CD4-positive, alpha-beta T cell (primary cell): ENCODE results near the gene PCK2. TPM values are rescaled to one million over a fixed set of nuclear protein-coding genes. Genes with fewer than 3 reads are reported as not detected.
A peak's percentile ranks its signal among the peaks of the same experiment; 100 is the strongest.

ENCODE experiments used
- ATAC-seq: fragments of 200-7000 bp; cut with Tn5 transposase; one replicate; pipeline ENCODE4 v1.10.0; 2022; ENCODE audit warnings: mild to moderate bottlenecking; ENCODE audit not compliant: poor library complexity
- CTCF ChIA-PET: fragments of 350-600 bp; sonication (Branson Sonifier 250); formaldehyde crosslinking; loops from one replicate; lab custom pipeline; 2021; ENCODE audit warnings: antibody characterized with exemption, inconsistent platforms; lab: Charles Lee
- POLR2A ChIA-PET: fragments of 350-600 bp; sonication (Branson Sonifier 250); formaldehyde crosslinking; loops from one replicate; lab custom pipeline; 2021; ENCODE audit warnings: antibody characterized with exemption, inconsistent platforms; lab: Charles Lee
- DNase-seq, 14 experiments: peaks; one replicate each; pipeline ENCODE4 v3.0.0-alpha.2; 2013 to 2020; ENCODE audit warnings: mixed read lengths in 2 of 14
- H3K27ac ChIP-seq, 2 donors: one replicate each; pipeline versions ENCODE4 v1.5.1 to v1.7.0; 2013; ENCODE audit warnings: low read length in 2 of 2, low read depth in 1 of 2, mild to moderate bottlenecking in 1 of 2
- H3K27me3 ChIP-seq, 2 experiments: 1 replicate in 1 of 2; 2 replicates in 1 of 2; pipeline versions ENCODE4 v1.6.1 to v1.7.0; 2013; ENCODE audit warnings: low read length in 2 of 2, control low read depth in 1 of 2, mild to moderate bottlenecking in 1 of 2, moderate library complexity in 1 of 2; ENCODE audit not compliant: insufficient read depth in 2 of 2, control insufficient read depth in 1 of 2
- H3K36me3 ChIP-seq: one replicate; pipeline ENCODE4 v1.6.1; 2013; ENCODE audit warnings: low read length, control low read depth; ENCODE audit not compliant: insufficient read depth
- H3K4me1 ChIP-seq: one replicate; pipeline ENCODE4 v1.6.1; 2013; ENCODE audit warnings: low read length, control low read depth; ENCODE audit not compliant: insufficient read depth
- H3K4me3 ChIP-seq: one replicate; pipeline ENCODE4 v1.5.1; 2013; ENCODE audit warnings: mild to moderate bottlenecking, low read length, moderate library complexity
- H3K9me3 ChIP-seq, 2 experiments: 1 replicate in 1 of 2; 2 replicates in 1 of 2; pipeline versions ENCODE4 v1.6.1 to v1.7.0; 2013; ENCODE audit warnings: low read length in 2 of 2, mild to moderate bottlenecking in 2 of 2, control low read depth in 1 of 2, moderate library complexity in 1 of 2; ENCODE audit not compliant: control insufficient read depth in 1 of 2, insufficient read depth in 1 of 2
- H3K27ac Mint-ChIP-seq: one replicate; pipeline ENCODE4 v1.8.0; 2020; ENCODE audit warnings: mixed read lengths
- H3K27me3 Mint-ChIP-seq: one replicate; pipeline ENCODE4 v1.8.0; 2021; ENCODE audit warnings: mixed read lengths
- H3K36me3 Mint-ChIP-seq: one replicate; pipeline ENCODE4 v1.8.0; 2021; ENCODE audit warnings: low read depth, mixed read lengths
- H3K4me1 Mint-ChIP-seq: one replicate; pipeline ENCODE4 v1.8.0; 2021; ENCODE audit warnings: low read depth, mixed read lengths
- H3K4me3 Mint-ChIP-seq: one replicate; pipeline ENCODE4 v1.8.0; 2020; ENCODE audit warnings: mild to moderate bottlenecking, mixed read lengths
- H3K9me3 Mint-ChIP-seq: one replicate; pipeline ENCODE4 v1.8.0; 2020; ENCODE audit warnings: mixed read lengths
- intact Hi-C, 2 experiments: fragments of 100-400 bp; cut with DNase I in 1 of 2; cut with micrococcal nuclease in 1 of 2; formaldehyde crosslinking; loops; one replicate each; pipeline versions ENCODE4 v1.15.1 to v1.9.0; 2023 to 2025; cut with DNase I, micrococcal nuclease
- total RNA-seq, 174 experiments: library from RNA in 2 of 174; stranded (reverse) in 2 of 174; gene quantifications; one replicate each; pipeline ENCODE4 v1.2.3 and lab custom pipeline; 2021 to 2026
- TF ChIP-seq, protein P1 (sequence below): fragments of 200-600 bp; IDR thresholded peaks from one replicate; pipeline ENCODE4 v1.8.0; 2022; ENCODE audit warnings: antibody characterized with exemption, mild to moderate bottlenecking

The PCK2 gene
- total RNA-seq, 2 experiments from 2014 or later, result 5.2 to 7.4 TPM

DNA sequence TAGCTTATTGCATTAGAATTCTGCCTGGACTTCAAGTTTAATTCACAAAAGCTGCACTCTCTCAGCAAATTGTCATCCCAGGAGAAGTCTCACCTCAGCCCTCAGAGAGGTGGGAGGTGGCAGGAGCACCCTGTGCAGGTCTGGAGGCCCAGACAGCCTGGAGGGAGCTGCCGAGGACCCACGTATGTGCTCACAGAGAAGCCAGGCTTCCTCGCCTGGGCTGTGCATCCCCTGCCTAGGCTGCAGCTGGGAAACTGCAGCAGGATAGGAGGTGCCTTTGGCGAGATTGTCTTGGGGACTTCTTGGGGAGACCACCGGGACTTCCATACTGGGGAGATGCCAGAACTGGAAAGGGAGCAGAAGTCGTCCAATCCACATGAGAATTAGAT is 14.0 kb upstream of the PCK2 start:
- ATAC-seq, result no peak
- ChIA-PET POLR2A (interaction anchor here (0.6 to 5.1 kb wide), 21 partner anchors 10 to 194 kb away, joined by 3 to 89 read pairs (median 6); partner anchors contain the start of genes CARMIL3, DCAF11, IRF9 and NRL), CTCF (interaction anchor here (0.6 to 3.4 kb wide), 6 partner anchors 10 to 81 kb away, joined by 3 to 21 read pairs (median 4); partner anchors contain the start of genes EMC9 and IRF9)
- DNase-seq, result no peak
- Histone ChIP-seq H3K27me3 (no peaks in the 10 kb centered on the region), H3K27ac (no peak overlapping the region), H3K4me1 (peaks cover 21% of the 10 kb centered on the region), H3K36me3 (no peaks in the 10 kb centered on the region), H3K9me3 (no peaks in the 10 kb centered on the region), H3K4me3 (no peak overlapping the region)
- intact Hi-C loops, result no loop called here
- Mint-ChIP-seq H3K4me3 (peak overlapping the region; percentile 91), H3K27ac (peak overlapping the region; percentile 90), H3K27me3 (no peaks in the 10 kb centered on the region), H3K4me1 (peaks cover 24% of the 10 kb centered on the region), H3K36me3 (no peaks in the 10 kb centered on the region), H3K9me3 (no peaks in the 10 kb centered on the region)
- TF ChIP-seq, protein P1, sequence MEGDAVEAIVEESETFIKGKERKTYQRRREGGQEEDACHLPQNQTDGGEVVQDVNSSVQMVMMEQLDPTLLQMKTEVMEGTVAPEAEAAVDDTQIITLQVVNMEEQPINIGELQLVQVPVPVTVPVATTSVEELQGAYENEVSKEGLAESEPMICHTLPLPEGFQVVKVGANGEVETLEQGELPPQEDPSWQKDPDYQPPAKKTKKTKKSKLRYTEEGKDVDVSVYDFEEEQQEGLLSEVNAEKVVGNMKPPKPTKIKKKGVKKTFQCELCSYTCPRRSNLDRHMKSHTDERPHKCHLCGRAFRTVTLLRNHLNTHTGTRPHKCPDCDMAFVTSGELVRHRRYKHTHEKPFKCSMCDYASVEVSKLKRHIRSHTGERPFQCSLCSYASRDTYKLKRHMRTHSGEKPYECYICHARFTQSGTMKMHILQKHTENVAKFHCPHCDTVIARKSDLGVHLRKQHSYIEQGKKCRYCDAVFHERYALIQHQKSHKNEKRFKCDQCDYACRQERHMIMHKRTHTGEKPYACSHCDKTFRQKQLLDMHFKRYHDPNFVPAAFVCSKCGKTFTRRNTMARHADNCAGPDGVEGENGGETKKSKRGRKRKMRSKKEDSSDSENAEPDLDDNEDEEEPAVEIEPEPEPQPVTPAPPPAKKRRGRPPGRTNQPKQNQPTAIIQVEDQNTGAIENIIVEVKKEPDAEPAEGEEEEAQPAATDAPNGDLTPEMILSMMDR, result no peak

DNA sequence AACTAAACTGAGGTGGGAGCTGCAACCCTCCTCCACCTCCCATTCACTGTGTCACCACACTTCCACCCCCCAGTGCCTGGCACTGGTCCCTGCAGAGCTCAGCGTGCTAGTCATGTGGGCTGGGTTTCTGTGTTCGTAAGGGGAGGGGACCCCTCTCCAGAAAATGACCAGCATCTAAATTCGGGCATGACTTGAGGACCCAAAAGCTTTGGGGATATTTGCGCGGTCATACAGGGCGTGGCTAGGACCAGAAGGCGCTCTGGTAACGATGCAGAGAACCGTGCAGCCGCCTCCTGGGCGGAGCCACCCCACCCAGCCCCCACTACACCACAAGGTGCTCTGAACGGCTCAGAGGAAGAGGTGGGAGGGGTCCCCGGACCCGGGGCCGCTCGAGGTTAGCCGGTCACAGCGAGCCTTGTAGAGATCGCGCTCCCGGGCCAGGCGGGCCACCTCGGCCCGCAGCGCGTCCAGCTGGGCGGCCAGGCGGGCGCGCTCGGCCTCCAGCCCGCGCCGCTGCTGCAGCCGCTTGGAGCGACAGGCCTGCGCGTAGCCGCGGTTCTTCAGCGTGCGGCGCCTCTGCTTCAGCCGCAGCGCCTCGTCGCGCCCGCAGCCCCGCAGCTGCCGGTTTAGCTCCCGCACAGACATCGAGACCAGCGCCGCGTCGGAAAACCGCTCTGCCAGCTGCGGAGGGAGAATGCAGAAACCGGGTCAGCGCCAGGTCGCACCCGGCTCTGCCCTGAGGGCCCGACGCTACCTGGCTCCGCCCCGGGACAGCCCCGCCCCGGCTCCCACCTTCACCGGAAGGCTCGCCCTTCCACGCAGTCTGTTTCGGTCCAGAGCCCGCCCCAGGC is 13.0 kb upstream of the PCK2 start:
- H3K4me3 Mint-ChIP-seq, result peak overlapping the region; percentile 93
- no peaks in the 10 kb centered on the region for H3K36me3 ChIP-seq
- ChIA-PET CTCF (interaction anchor here (0.6 to 3.4 kb wide), 7 partner anchors 9 to 80 kb away, joined by 3 to 21 read pairs (median 4); partner anchors contain the start of genes EMC9, IRF9 and PCK2), POLR2A (interaction anchor here (0.6 to 5.1 kb wide), 28 partner anchors 11 to 350 kb away, joined by 3 to 89 read pairs (median 5); partner anchors contain the start of genes CARMIL3, DCAF11, EMC9 and IRF9)
- no peaks in the 10 kb centered on the region for H3K27me3 Mint-ChIP-seq
- peak overlapping the region; percentile 90 for H3K27ac Mint-ChIP-seq
- peak; percentile 90 for ATAC-seq
- no peaks in the 10 kb centered on the region for H3K36me3 Mint-ChIP-seq
- H3K27ac ChIP-seq, result peak overlapping the region; percentile 2 to 52
- no peaks in the 10 kb centered on the region for H3K27me3 ChIP-seq
- H3K9me3 ChIP-seq, result no peaks in the 10 kb centered on the region
- intact Hi-C loops, result no loop called here
- H3K4me3 ChIP-seq, result peak overlapping the region; percentile 56
- TF ChIP-seq, protein P1, result no peak
- H3K4me1 Mint-ChIP-seq, result peaks cover 24% of the 10 kb centered on the region
- H3K9me3 Mint-ChIP-seq, result no peaks in the 10 kb centered on the region
- peak; percentile 47 to 82 (median 68) for DNase-seq
- peaks cover 21% of the 10 kb centered on the region for H3K4me1 ChIP-seq

DNA sequence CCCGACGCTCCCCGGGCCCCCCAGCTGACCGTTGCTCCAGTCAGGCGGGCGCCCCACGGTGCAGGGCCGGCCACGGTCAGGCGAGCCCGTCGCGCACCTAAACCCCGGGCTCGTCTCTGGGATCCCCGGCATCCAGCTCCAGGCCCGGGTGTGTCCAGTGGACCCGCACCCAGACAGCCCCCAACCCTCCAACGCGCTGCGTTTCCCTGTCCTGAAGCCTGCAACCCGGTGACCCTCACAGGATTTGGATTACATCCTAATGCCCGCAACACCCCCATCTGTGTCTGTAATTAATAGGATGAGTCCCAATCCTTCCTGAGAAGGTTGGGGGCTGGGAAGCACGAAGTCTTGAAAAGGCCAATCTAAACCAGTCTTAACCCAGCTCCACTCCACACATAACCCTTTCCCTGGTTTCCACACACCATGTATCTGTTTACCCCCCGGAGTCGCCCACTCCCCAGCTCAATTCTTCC is 12.3 kb upstream of the PCK2 start:
- H3K36me3 ChIP-seq, result no peaks in the 10 kb centered on the region
- Mint-ChIP-seq H3K4me1 (peaks cover 24% of the 10 kb centered on the region), H3K9me3 (no peaks in the 10 kb centered on the region), H3K27me3 (no peaks in the 10 kb centered on the region), H3K27ac (peak overlapping the region; percentile 89), H3K4me3 (peak overlapping the region; percentile 93), H3K36me3 (no peaks in the 10 kb centered on the region)
- H3K27me3 ChIP-seq, result no peaks in the 10 kb centered on the region
- intact Hi-C loops, result no loop called here
- no peaks in the 10 kb centered on the region for H3K9me3 ChIP-seq
- ChIA-PET POLR2A (interaction anchor here (0.9 to 5.1 kb wide), 23 partner anchors 12 to 350 kb away, joined by 3 to 89 read pairs (median 6); partner anchors contain the start of genes CARMIL3, DCAF11, EMC9 and IRF9), CTCF (interaction anchor here (1.1 to 3.4 kb wide), 4 partner anchors 9 to 27 kb away, joined by 3 to 21 read pairs (median 7); partner anchors contain the start of gene PCK2)
- DNase-seq (peak in 1 of 14 experiments; percentile 10), ATAC-seq (no peak)
- peak overlapping the region; percentile 56 for H3K4me3 ChIP-seq
- H3K27ac ChIP-seq, result no peak overlapping the region
- peaks cover 21% of the 10 kb centered on the region for H3K4me1 ChIP-seq
- TF ChIP-seq, protein P1, result no peak
